Activated CD8-positive, alpha-beta T cell treated with anti-CD3 and anti-CD28 coated beads, Interleukin-2, amount 10 ng/mL, durations not matched to agents 7 days and 5 days (primary cell): ENCODE measurements around the gene LRRC14B. TPM values are rescaled to one million over a fixed set of nuclear protein-coding genes. Genes with fewer than 3 reads are reported as not detected.
"Not testable (repeated sequence)": the region's sequence is repeated elsewhere in the genome, so short reads cannot be mapped to it uniquely, and the experiment has no call there.

Experiments
- ATAC-seq: fragments of 150-1000 bp; cut with Tn5 transposase; one replicate; pipeline ENCODE4 v1.10.0; 2021; ENCODE audit warnings: moderate library complexity
- CTCF ChIA-PET: fragments of 350-600 bp; sonication (Branson Sonifier 250); formaldehyde crosslinking; loops from one replicate; lab custom pipeline; 2021; ENCODE audit warnings: antibody characterized with exemption; lab: Charles Lee
- POLR2A ChIA-PET: fragments of 350-600 bp; sonication (Branson Sonifier 250); formaldehyde crosslinking; loops from one replicate; lab custom pipeline; 2021; ENCODE audit warnings: antibody characterized with exemption; lab: Charles Lee
- DNase-seq: peaks from one replicate; pipeline ENCODE4 v3.0.0-alpha.2; 2020
- H3K27ac Mint-ChIP-seq: one replicate; pipeline ENCODE4 v1.8.0; 2021; ENCODE audit warnings: mild to moderate bottlenecking, mixed read lengths
- H3K27me3 Mint-ChIP-seq: one replicate; pipeline ENCODE4 v1.8.0; 2021; ENCODE audit warnings: low read depth, mixed read lengths
- H3K36me3 Mint-ChIP-seq: one replicate; pipeline ENCODE4 v1.8.0; 2021; ENCODE audit warnings: low read depth, mixed read lengths
- H3K4me1 Mint-ChIP-seq: one replicate; pipeline ENCODE4 v1.8.0; 2021; ENCODE audit warnings: low read depth, mixed read lengths
- H3K4me3 Mint-ChIP-seq: one replicate; pipeline ENCODE4 v1.8.0; 2021; ENCODE audit warnings: mild to moderate bottlenecking, mixed read lengths
- H3K9me3 Mint-ChIP-seq: one replicate; pipeline ENCODE4 v1.8.0; 2022; ENCODE audit warnings: mixed read lengths; ENCODE audit not compliant: insufficient read depth
- total RNA-seq, 2 experiments: library from RNA; stranded (reverse); gene quantifications; one replicate each; pipeline ENCODE4 v1.2.3, GENCODE V29; 2021

LRRC14B gene
- total RNA-seq, 2 experiments from 2014 or later: not detected

GRCh38 chr5:206927-207536, 15.7 kb downstream of the LRRC14B start:
- Mint-ChIP-seq H3K27ac (no peak overlapping the region), H3K4me1 (peaks cover 10% of the 10 kb centered on the region)
- CTCF ChIA-PET: interaction anchor here (1.3 kb wide), 1 partner anchor 18 kb away, joined by 4 read pairs; no protein-coding TSS in a partner anchor

GRCh38 chr5:207599-207998, 16.3 kb downstream of the LRRC14B start:
- POLR2A ChIA-PET: interaction anchor here (0.5 kb wide), 1 partner anchor 13 kb away, joined by 3 read pairs; no protein-coding TSS in a partner anchor
- no peak for DNase-seq
- H3K9me3 Mint-ChIP-seq: no peaks in the 10 kb centered on the region
- no peak for ATAC-seq
- no peaks in the 10 kb centered on the region for H3K27me3 Mint-ChIP-seq
- H3K36me3 Mint-ChIP-seq: peaks cover 6% of the 10 kb centered on the region
- CTCF ChIA-PET: interaction anchor here (1.3 kb wide), 1 partner anchor 19 kb away, joined by 4 read pairs; no protein-coding TSS in a partner anchor
- no peak overlapping the region for H3K27ac Mint-ChIP-seq
- peaks cover 10% of the 10 kb centered on the region for H3K4me1 Mint-ChIP-seq
- no peak overlapping the region for H3K4me3 Mint-ChIP-seq

More at GRCh38 chr5:206927-207536, 15.7 kb downstream of the LRRC14B start:
- DNase-seq (no peak), ATAC-seq (no peak)
- H3K4me3 Mint-ChIP-seq: no peak overlapping the region
- H3K36me3 Mint-ChIP-seq: peaks cover 7% of the 10 kb centered on the region
- POLR2A ChIA-PET: no interaction called here
- H3K27me3 Mint-ChIP-seq: no peaks in the 10 kb centered on the region
- H3K9me3 Mint-ChIP-seq: no peaks in the 10 kb centered on the region

- no peaks in the 10 kb centered on the region for H3K27me3 Mint-ChIP-seq
- H3K4me3 Mint-ChIP-seq: no peak overlapping the region
- ChIA-PET CTCF (interaction anchor here (1.3 kb wide), 1 partner anchor 20 kb away, joined by 4 read pairs; no protein-coding TSS in a partner anchor), POLR2A (no interaction called here)
- no peak overlapping the region for H3K27ac Mint-ChIP-seq
- H3K9me3 Mint-ChIP-seq: no peaks in the 10 kb centered on the region
- ATAC-seq: no peak
- H3K36me3 Mint-ChIP-seq: peaks cover 7% of the 10 kb centered on the region
- no peak for DNase-seq
- H3K4me1 Mint-ChIP-seq: peaks cover 12% of the 10 kb centered on the region
Measured at GRCh38 chr5:208449-209114, 17.3 kb downstream of the LRRC14B start.

GRCh38 chr5:213803-214395, 22.6 kb downstream of the LRRC14B start:
- Mint-ChIP-seq H3K27ac (no peak overlapping the region), H3K36me3 (peaks cover 26% of the 10 kb centered on the region), H3K27me3 (no peaks in the 10 kb centered on the region), H3K9me3 (no peaks in the 10 kb centered on the region), H3K4me3 (no peak overlapping the region), H3K4me1 (peaks cover 40% of the 10 kb centered on the region)
- no peak for DNase-seq
- CTCF ChIA-PET: interaction anchor here (1.5 kb wide), 1 partner anchor 25 kb away, joined by 7 read pairs; no protein-coding TSS in a partner anchor
- POLR2A ChIA-PET: no interaction called here
- no peak for ATAC-seq

- DNase-seq, POLR2A ChIA-PET, H3K27me3 Mint-ChIP-seq, CTCF ChIA-PET, ATAC-seq, H3K9me3 Mint-ChIP-seq: not testable (repeated sequence)
- Mint-ChIP-seq H3K27ac (peak overlapping the region; percentile 18), H3K36me3 (peaks cover 26% of the 10 kb centered on the region), H3K4me3 (peak overlapping the region; percentile 0), H3K4me1 (peaks cover 38% of the 10 kb centered on the region)
Measured at GRCh38 chr5:215256-215655, 24.0 kb downstream of the LRRC14B start.

- ATAC-seq, CTCF ChIA-PET, POLR2A ChIA-PET, H3K9me3 Mint-ChIP-seq, H3K27ac Mint-ChIP-seq, H3K27me3 Mint-ChIP-seq, H3K4me3 Mint-ChIP-seq, DNase-seq: not testable (repeated sequence)
- Mint-ChIP-seq H3K36me3 (peaks cover 26% of the 10 kb centered on the region), H3K4me1 (peaks cover 42% of the 10 kb centered on the region)
Measured at GRCh38 chr5:216076-216475, 24.8 kb downstream of the LRRC14B start.

GRCh38 chr5:217494-218456, 26.5 kb downstream of the LRRC14B start, which contains the start of the genes CCDC127 and SDHA:
TSS of gene CCDC127 (minus strand) at chr5:218153. CDS start at chr5:216849, 1,304 bp downstream.
TSS of gene SDHA (plus strand) at chr5:218320. CDS start at chr5:218356, 36 bp downstream.
- ATAC-seq (peak; percentile 92), DNase-seq (peak; percentile 98)
- Mint-ChIP-seq H3K4me3 (peak within 1 kb of the TSS; percentile 91), H3K27ac (peak within 1 kb of the TSS; percentile 94), H3K4me1 (peaks cover 55% of the 10 kb centered on the region), H3K36me3 (peaks cover 35% of the 10 kb centered on the region)
- ChIA-PET POLR2A (interaction anchor here (0.6 to 3.3 kb wide), 8 partner anchors 12 to 229 kb away, joined by 3 to 23 read pairs (median 4); partner anchors contain the start of genes LRRC14B and PDCD6), CTCF (interaction anchor here (1.5 to 4.0 kb wide), 3 partner anchors 27 to 53 kb away, joined by 3 to 30 read pairs (median 4); partner anchors contain the start of gene LRRC14B)
- not testable (repeated sequence) for H3K9me3 Mint-ChIP-seq, H3K27me3 Mint-ChIP-seq

- Mint-ChIP-seq H3K27me3 (no peaks in the 10 kb centered on the region), H3K4me3 (peak overlapping the region; percentile 91), H3K4me1 (peaks cover 59% of the 10 kb centered on the region), H3K27ac (peak overlapping the region; percentile 94), H3K36me3 (peaks cover 34% of the 10 kb centered on the region), H3K9me3 (no peaks in the 10 kb centered on the region)
- ChIA-PET POLR2A (interaction anchor here (0.6 to 3.3 kb wide), 12 partner anchors 11 to 325 kb away, joined by 3 to 23 read pairs (median 3); partner anchors contain the start of genes LRRC14B and PDCD6), CTCF (interaction anchor here (1.2 to 4.0 kb wide), 6 partner anchors 24 to 212 kb away, joined by 3 to 30 read pairs (median 4); partner anchors contain the start of gene LRRC14B)
- DNase-seq (peak; percentile 42), ATAC-seq (peak; percentile 40)
Measured at GRCh38 chr5:218457-219291, 27.4 kb downstream of the LRRC14B start.

GRCh38 chr5:219460-219863, 28.2 kb downstream of the LRRC14B start:
- ATAC-seq (peak; percentile 22), DNase-seq (peak; percentile 39)
- Mint-ChIP-seq H3K4me1 (peaks cover 52% of the 10 kb centered on the region), H3K36me3 (peaks cover 34% of the 10 kb centered on the region), H3K27ac (peak overlapping the region; percentile 94), H3K9me3 (no peaks in the 10 kb centered on the region), H3K4me3 (peak overlapping the region; percentile 91), H3K27me3 (no peaks in the 10 kb centered on the region)
- ChIA-PET POLR2A (interaction anchor here (0.6 to 3.3 kb wide), 7 partner anchors 28 to 889 kb away, joined by 3 to 23 read pairs (median 4); partner anchors contain the start of genes LRRC14B and PDCD6), CTCF (interaction anchor here (0.8 to 4.0 kb wide), 5 partner anchors 15 to 212 kb away, joined by 3 to 30 read pairs (median 3); partner anchors contain the start of gene LRRC14B)

- DNase-seq (no peak), ATAC-seq (no peak)
- ChIA-PET POLR2A (interaction anchor here (0.6 to 3.3 kb wide), 4 partner anchors 29 to 888 kb away, joined by 3 to 23 read pairs (median 7); partner anchors contain the start of genes LRRC14B and PDCD6), CTCF (interaction anchor here (0.6 to 4.0 kb wide), 6 partner anchors 15 to 211 kb away, joined by 3 to 30 read pairs (median 3); partner anchors contain the start of gene LRRC14B)
- peak overlapping the region; percentile 94 for H3K27ac Mint-ChIP-seq
- peaks cover 50% of the 10 kb centered on the region for H3K4me1 Mint-ChIP-seq
- no peaks in the 10 kb centered on the region for H3K9me3 Mint-ChIP-seq
- peak overlapping the region; percentile 91 for H3K4me3 Mint-ChIP-seq
- H3K36me3 Mint-ChIP-seq: peaks cover 37% of the 10 kb centered on the region
- no peaks in the 10 kb centered on the region for H3K27me3 Mint-ChIP-seq
Measured at GRCh38 chr5:219991-220390, 28.7 kb downstream of the LRRC14B start.
